H9 (cell line): Measurements from ENCODE around the gene SEC14L5. TPM values are rescaled to one million over a fixed set of nuclear protein-coding genes. Genes with fewer than 3 reads are reported as not detected.

Experiments
- DNase-seq: peaks from one replicate; pipeline ENCODE4 v3.0.0-alpha.2; 2017
- H2AFZ ChIP-seq: one replicate; pipeline ENCODE4 v1.6.1; 2013; ENCODE audit warnings: mild to moderate bottlenecking, low read length, control low read depth, moderate library complexity
- H2AK5ac ChIP-seq: 2 replicates; pipeline ENCODE4 v1.6.1; 2013; ENCODE audit warnings: low read length, control low read depth, mixed read lengths; ENCODE audit not compliant: insufficient read length
- H2BK120ac ChIP-seq: one replicate; pipeline ENCODE4 v1.6.1; 2013; ENCODE audit warnings: low read depth, mild to moderate bottlenecking, low read length, control low read depth, inconsistent platforms; ENCODE audit not compliant: poor library complexity, severe bottlenecking
- H2BK12ac ChIP-seq: 2 replicates; pipeline ENCODE4 v1.6.1; 2013; ENCODE audit warnings: low read length, control low read depth, mixed read lengths, low read depth; ENCODE audit not compliant: insufficient read length
- H2BK15ac ChIP-seq: 2 replicates; pipeline ENCODE4 v1.6.1; 2013; ENCODE audit warnings: low read depth, low read length, control low read depth
- H2BK20ac ChIP-seq: one replicate; pipeline ENCODE4 v1.6.1; 2013; ENCODE audit warnings: low read depth, mild to moderate bottlenecking, low read length, control low read depth, inconsistent platforms; ENCODE audit not compliant: poor library complexity, severe bottlenecking
- H2BK5ac ChIP-seq: 2 replicates; pipeline ENCODE4 v1.6.1; 2013; ENCODE audit warnings: low read length, control low read depth, mixed read lengths; ENCODE audit not compliant: insufficient read length
- H3K14ac ChIP-seq: 2 replicates; pipeline ENCODE4 v1.6.1; 2013; ENCODE audit warnings: low read length, control low read depth; ENCODE audit not compliant: insufficient read depth
- H3K18ac ChIP-seq: 2 replicates; pipeline ENCODE4 v1.6.1; 2013; ENCODE audit warnings: low read depth, mild to moderate bottlenecking, mixed read lengths, low read length, control low read depth; ENCODE audit not compliant: insufficient read length
- H3K23ac ChIP-seq: 2 replicates; pipeline ENCODE4 v1.6.1; 2013; ENCODE audit warnings: low read length, control low read depth, mixed read lengths, low read depth; ENCODE audit not compliant: insufficient read length
- H3K23me2 ChIP-seq: 2 replicates; pipeline ENCODE4 v1.6.1; 2013; ENCODE audit warnings: low read depth, mild to moderate bottlenecking, mixed read lengths, low read length, control low read depth; ENCODE audit not compliant: insufficient read length, poor library complexity, severe bottlenecking
- H3K27ac ChIP-seq: 2 replicates; pipeline ENCODE4 v1.5.1; 2013; ENCODE audit warnings: low read length, control low read depth, mixed read lengths, low read depth; ENCODE audit not compliant: insufficient read length
- H3K27me3 ChIP-seq: 2 replicates; pipeline ENCODE4 v1.6.1; 2013; ENCODE audit warnings: low read length, control low read depth, inconsistent platforms; ENCODE audit not compliant: insufficient read depth
- H3K4ac ChIP-seq: 2 replicates; pipeline ENCODE4 v1.6.1; 2013; ENCODE audit warnings: low read depth, mild to moderate bottlenecking, control low read depth, inconsistent platforms, low read length, moderate library complexity
- H3K4me1 ChIP-seq: 2 replicates; pipeline ENCODE4 v1.6.1; 2013; ENCODE audit warnings: low read length, control low read depth, inconsistent platforms; ENCODE audit not compliant: insufficient read depth
- H3K4me2 ChIP-seq: 2 replicates; pipeline ENCODE4 v1.6.1; 2013; ENCODE audit warnings: low read length, control low read depth, mixed read lengths; ENCODE audit not compliant: insufficient read length, insufficient read depth
- H3K56ac ChIP-seq: 2 replicates; pipeline ENCODE4 v1.6.1; 2013; ENCODE audit warnings: low read depth, mild to moderate bottlenecking, mixed read lengths, low read length, control low read depth; ENCODE audit not compliant: insufficient read length
- H3K79me1 ChIP-seq: 2 replicates; pipeline ENCODE4 v1.6.1; 2013; ENCODE audit warnings: low read depth, mild to moderate bottlenecking, moderate library complexity, low read length, control low read depth, inconsistent platforms; ENCODE audit not compliant: insufficient read depth, poor library complexity, severe bottlenecking
- H3K79me2 ChIP-seq: 2 replicates; pipeline ENCODE4 v1.6.1; 2013; ENCODE audit warnings: low read length, control low read depth, inconsistent platforms; ENCODE audit not compliant: insufficient read depth
- H3K9ac ChIP-seq: 2 replicates; pipeline ENCODE4 v1.6.1; 2013; ENCODE audit warnings: low read length, control low read depth, mixed read lengths; ENCODE audit not compliant: insufficient read length; ENCODE audit errors: extremely low read depth
- H3K9me3 ChIP-seq: one replicate; pipeline ENCODE4 v1.6.1; 2013; ENCODE audit warnings: low read depth, low read length, inconsistent platforms; ENCODE audit not compliant: control insufficient read depth
- H3T11ph ChIP-seq: one replicate; pipeline ENCODE4 v1.6.1; 2013; ENCODE audit warnings: mild to moderate bottlenecking, low read length, control low read depth, inconsistent platforms
- H4K20me1 ChIP-seq: one replicate; pipeline ENCODE4 v1.6.1; 2013; ENCODE audit not compliant: control insufficient read depth, insufficient read length, insufficient read depth
- H4K5ac ChIP-seq: 2 replicates; pipeline ENCODE4 v1.6.1; 2013; ENCODE audit warnings: low read depth, mild to moderate bottlenecking, mixed read lengths, low read length, control low read depth; ENCODE audit not compliant: insufficient read length
- H4K8ac ChIP-seq: replicated peaks from 2 replicates; pipeline ENCODE4 v1.6.1; 2013; ENCODE audit warnings: low read length, control low read depth, mixed read lengths, low read depth; ENCODE audit not compliant: insufficient read length
- H4K91ac ChIP-seq: 2 replicates; pipeline ENCODE4 v1.6.1; 2013; ENCODE audit warnings: low read depth, mild to moderate bottlenecking, moderate library complexity, mixed read lengths, low read length, control low read depth; ENCODE audit not compliant: insufficient read length
- H3K27ac Mint-ChIP-seq, 3 experiments: 2 replicates in 2 of 3; 3 replicates in 1 of 3; pipeline ENCODE4 v1.8.0; 2020 to 2021; ENCODE audit warnings: mixed read lengths in 3 of 3, mild to moderate bottlenecking in 1 of 3, moderate library complexity in 1 of 3
- H3K27me3 Mint-ChIP-seq: 2 replicates; pipeline ENCODE4 v1.8.0; 2021; ENCODE audit warnings: low read depth, mild to moderate bottlenecking, moderate library complexity, mixed read lengths
- H3K36me3 Mint-ChIP-seq, 3 experiments: 2 replicates in 2 of 3; 3 replicates in 1 of 3; pipeline ENCODE4 v1.8.0; 2020 to 2021; ENCODE audit warnings: low read depth in 3 of 3, mixed read lengths in 3 of 3; ENCODE audit not compliant: insufficient read depth in 1 of 3
- H3K4me1 Mint-ChIP-seq, 2 experiments: 2 replicates each; pipeline ENCODE4 v1.8.0; 2020; ENCODE audit warnings: mixed read lengths in 2 of 2
- H3K4me3 Mint-ChIP-seq, 2 experiments: 2 replicates in 1 of 2; 3 replicates in 1 of 2; pipeline ENCODE4 v1.8.0; 2020 to 2021; ENCODE audit warnings: mild to moderate bottlenecking in 2 of 2, mixed read lengths in 2 of 2, moderate library complexity in 1 of 2
- H3K9me3 Mint-ChIP-seq, 2 experiments: 2 replicates in 1 of 2; 3 replicates in 1 of 2; pipeline ENCODE4 v1.8.0; 2020; ENCODE audit warnings: mild to moderate bottlenecking in 2 of 2, mixed read lengths in 2 of 2, moderate library complexity in 1 of 2
- WGBS: extraction: QIAGEN DNeasy Blood & Tissue Kit; methylation state at CpG from one replicate; pipeline ENCODE4 v1.1.7; 2013; ENCODE audit warnings: missing lambda C conversion rate, low lambda C conversion rate, mixed read lengths; ENCODE audit not compliant: insufficient read length; ENCODE audit errors: extremely low coverage; 5-methylcytosine and 5-hydroxymethylcytosine counted together
- total RNA-seq: library from RNA; stranded (reverse); gene quantifications from 2 replicates; pipeline ENCODE4 v1.2.1, GENCODE V29; 2021
- TF ChIP-seq, protein P1 (sequence below): fragments of 200-600 bp; sonication (generic); conservative IDR thresholded peaks from 3 replicates; pipeline ENCODE4 v1.8.0; 2021; ENCODE audit warnings: antibody characterized with exemption, mild to moderate bottlenecking

Gene SEC14L5
- total RNA-seq, 1 experiment from 2014 or later, result 4.1 TPM

- DNase-seq, result no peak
- no peak overlapping the region for H4K91ac ChIP-seq
- no peaks in the 10 kb centered on the region for H3K9me3 ChIP-seq
- TF ChIP-seq, protein P1, sequence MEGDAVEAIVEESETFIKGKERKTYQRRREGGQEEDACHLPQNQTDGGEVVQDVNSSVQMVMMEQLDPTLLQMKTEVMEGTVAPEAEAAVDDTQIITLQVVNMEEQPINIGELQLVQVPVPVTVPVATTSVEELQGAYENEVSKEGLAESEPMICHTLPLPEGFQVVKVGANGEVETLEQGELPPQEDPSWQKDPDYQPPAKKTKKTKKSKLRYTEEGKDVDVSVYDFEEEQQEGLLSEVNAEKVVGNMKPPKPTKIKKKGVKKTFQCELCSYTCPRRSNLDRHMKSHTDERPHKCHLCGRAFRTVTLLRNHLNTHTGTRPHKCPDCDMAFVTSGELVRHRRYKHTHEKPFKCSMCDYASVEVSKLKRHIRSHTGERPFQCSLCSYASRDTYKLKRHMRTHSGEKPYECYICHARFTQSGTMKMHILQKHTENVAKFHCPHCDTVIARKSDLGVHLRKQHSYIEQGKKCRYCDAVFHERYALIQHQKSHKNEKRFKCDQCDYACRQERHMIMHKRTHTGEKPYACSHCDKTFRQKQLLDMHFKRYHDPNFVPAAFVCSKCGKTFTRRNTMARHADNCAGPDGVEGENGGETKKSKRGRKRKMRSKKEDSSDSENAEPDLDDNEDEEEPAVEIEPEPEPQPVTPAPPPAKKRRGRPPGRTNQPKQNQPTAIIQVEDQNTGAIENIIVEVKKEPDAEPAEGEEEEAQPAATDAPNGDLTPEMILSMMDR, result no peak
- no peak overlapping the region for H4K8ac ChIP-seq
- no peaks in the 10 kb centered on the region for H3K79me2 ChIP-seq
- no peak overlapping the region for H3T11ph ChIP-seq
- Mint-ChIP-seq H3K27me3 (no peaks in the 10 kb centered on the region; the same call in 1 of the 2 replicates), H3K4me1 (peaks cover 21 to 23% of the 10 kb centered on the region in 2 experiments), H3K27ac (peak overlapping the region in 1 of 3 experiments; percentile 31; a peak in 1 of 7 replicates), H3K4me3 (no peak overlapping the region), H3K9me3 (no peaks in the 10 kb centered on the region; a peak in 2 of 5 replicates), H3K36me3 (no peaks in the 10 kb centered on the region)
- no peak overlapping the region for H2BK5ac ChIP-seq
- no peak overlapping the region for H2BK12ac ChIP-seq
- no peak overlapping the region for H2BK20ac ChIP-seq
- no peak overlapping the region for H3K4ac ChIP-seq
- no peak overlapping the region for H3K18ac ChIP-seq
- H2AFZ ChIP-seq, result no peak overlapping the region
- no peak overlapping the region for H2AK5ac ChIP-seq
- no peak overlapping the region for H3K27ac ChIP-seq
- H4K20me1 ChIP-seq, result no peaks in the 10 kb centered on the region
- H3K14ac ChIP-seq, result no peak overlapping the region
- H3K23ac ChIP-seq, result no peak overlapping the region
- no peak overlapping the region for H2BK15ac ChIP-seq
- no peaks in the 10 kb centered on the region for H3K4me1 ChIP-seq
- H2BK120ac ChIP-seq, result no peak overlapping the region
- H3K9ac ChIP-seq, result no peak overlapping the region
- no peak overlapping the region for H3K56ac ChIP-seq
- no peak overlapping the region for H3K4me2 ChIP-seq
- H3K27me3 ChIP-seq, result no peaks in the 10 kb centered on the region
- no peaks in the 10 kb centered on the region for H3K23me2 ChIP-seq
- no peak overlapping the region for H4K5ac ChIP-seq
- WGBS, result no CpG with 5 or more reads among the region's 7 CpGs
- no peaks in the 10 kb centered on the region for H3K79me1 ChIP-seq
These were observed 106.8 kb downstream of the SEC14L5 start for GRCh38 chr16:5064915-5065314.
